ENCODE data around the gene CYP2A7.

GRCh38 chr19:40862785-40863184, 19.2 kb downstream of the CYP2A7 start:
- TF ChIP-seq POLR2A (IDR thresholded peaks at IDR 0.05; ENCODE audit: control extremely low read depth in 1 of 2, low read depth in 2 of 2, low read length in 2 of 2) (no peak), RAD21 (IDR thresholded peaks at IDR 0.05 in 1 of 2, conservative IDR thresholded peaks at IDR 0.05 in 1 of 2; ENCODE audit: low read depth in 2 of 2, low read length in 2 of 2) (no peak), SIRT6 (IDR thresholded peaks at IDR 0.05; ENCODE audit: low read length) (no peak), POLR2AphosphoS5 (IDR thresholded peaks at IDR 0.05; ENCODE audit: low read depth, low read length) (no peak), MAX (IDR thresholded peaks at IDR 0.05) (no peak), EP300 (IDR thresholded peaks at IDR 0.05; ENCODE audit: borderline replicate concordance in 1 of 2, low read depth in 2 of 2, low read length in 2 of 2) (no peak), GABPA (IDR thresholded peaks at IDR 0.05; ENCODE audit: borderline replicate concordance, insufficient read depth, low read length) (no peak), EZH2 (IDR thresholded peaks at IDR 0.05; ENCODE audit: low read depth, low read length, severe bottlenecking) (no peak), JUND (IDR thresholded peaks at IDR 0.05; ENCODE audit: low read length) (no peak), CREB1 (IDR thresholded peaks at IDR 0.05) (no peak), HDAC6 (IDR thresholded peaks at IDR 0.05; ENCODE audit: low read depth, low read length) (no peak)
- TF ChIP-seq, protein P1, sequence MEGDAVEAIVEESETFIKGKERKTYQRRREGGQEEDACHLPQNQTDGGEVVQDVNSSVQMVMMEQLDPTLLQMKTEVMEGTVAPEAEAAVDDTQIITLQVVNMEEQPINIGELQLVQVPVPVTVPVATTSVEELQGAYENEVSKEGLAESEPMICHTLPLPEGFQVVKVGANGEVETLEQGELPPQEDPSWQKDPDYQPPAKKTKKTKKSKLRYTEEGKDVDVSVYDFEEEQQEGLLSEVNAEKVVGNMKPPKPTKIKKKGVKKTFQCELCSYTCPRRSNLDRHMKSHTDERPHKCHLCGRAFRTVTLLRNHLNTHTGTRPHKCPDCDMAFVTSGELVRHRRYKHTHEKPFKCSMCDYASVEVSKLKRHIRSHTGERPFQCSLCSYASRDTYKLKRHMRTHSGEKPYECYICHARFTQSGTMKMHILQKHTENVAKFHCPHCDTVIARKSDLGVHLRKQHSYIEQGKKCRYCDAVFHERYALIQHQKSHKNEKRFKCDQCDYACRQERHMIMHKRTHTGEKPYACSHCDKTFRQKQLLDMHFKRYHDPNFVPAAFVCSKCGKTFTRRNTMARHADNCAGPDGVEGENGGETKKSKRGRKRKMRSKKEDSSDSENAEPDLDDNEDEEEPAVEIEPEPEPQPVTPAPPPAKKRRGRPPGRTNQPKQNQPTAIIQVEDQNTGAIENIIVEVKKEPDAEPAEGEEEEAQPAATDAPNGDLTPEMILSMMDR (IDR thresholded peaks at IDR 0.05; ENCODE audit: control extremely low read depth in 1 of 3, insufficient read depth in 1 of 3, low read depth in 1 of 3, low read length in 3 of 3), result no peak
- TF ChIP-seq, protein P2, sequence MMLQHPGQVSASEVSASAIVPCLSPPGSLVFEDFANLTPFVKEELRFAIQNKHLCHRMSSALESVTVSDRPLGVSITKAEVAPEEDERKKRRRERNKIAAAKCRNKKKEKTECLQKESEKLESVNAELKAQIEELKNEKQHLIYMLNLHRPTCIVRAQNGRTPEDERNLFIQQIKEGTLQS (IDR thresholded peaks at IDR 0.05; ENCODE audit: insufficient read depth, low read depth, low read length), result no peak
